Measurements from ENCODE around the gene TRPV3.

The TRPV3 gene

GRCh38 chr17:3535253-3535995 lies 22.2 kb downstream of the TRPV3 start:
- Histone ChIP-seq H3K36me3 (ENCODE audit: insufficient read depth, low read length) (no peaks in the 10 kb centered on the region), H3K9me3 (ENCODE audit: low read depth, low read length) (no peaks in the 10 kb centered on the region), H3K4me3 (peak overlapping the region; percentile 57), H3K9ac (ENCODE audit: insufficient read length) (peak overlapping the region; percentile 6), H3K27ac (no peak overlapping the region)
- no peak for DNase-seq (ENCODE audit: low read depth, low spot score)
- TF ChIP-seq EZH2 (IDR thresholded peaks at IDR 0.05) = no peak
- TF ChIP-seq FOXP2 (optimal IDR thresholded peaks at IDR 0.05; ENCODE audit: control extremely low read depth, extremely low read length, insufficient read depth) = no peak
- no peak for TF ChIP-seq POLR2AphosphoS5 (IDR thresholded peaks at IDR 0.05; ENCODE audit: borderline replicate concordance, low read depth, low read length)

DNA sequence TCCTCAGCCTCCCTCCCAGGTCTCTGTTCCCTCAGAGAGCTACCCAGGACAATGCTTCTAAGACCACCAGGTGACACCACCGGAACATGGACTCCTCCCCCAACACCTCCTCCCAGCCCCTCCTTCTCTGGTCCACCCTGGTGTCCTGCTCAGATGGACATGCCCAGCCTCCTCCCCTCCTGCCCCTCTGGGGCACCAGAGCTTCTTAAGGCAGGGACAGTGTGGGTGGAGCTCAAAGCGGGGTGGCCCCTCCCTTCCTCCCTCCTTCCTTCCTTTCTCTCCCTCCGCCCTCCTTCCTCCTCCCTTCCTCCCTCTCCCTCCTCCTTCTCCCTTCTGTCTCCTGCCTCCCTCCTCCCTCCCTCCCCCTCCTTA lies 22.7 kb downstream of the TRPV3 start:
- Histone ChIP-seq H3K9ac (ENCODE audit: insufficient read length) (no peak overlapping the region), H3K4me3 (no peak overlapping the region), H3K9me3 (ENCODE audit: low read depth, low read length) (no peaks in the 10 kb centered on the region), H3K36me3 (ENCODE audit: insufficient read depth, low read length) (no peaks in the 10 kb centered on the region), H3K27ac (no peak overlapping the region)
- TF ChIP-seq POLR2AphosphoS5 (IDR thresholded peaks at IDR 0.05; ENCODE audit: borderline replicate concordance, low read depth, low read length) = no peak
- DNase-seq (ENCODE audit: low read depth, low spot score) = no peak

- TF ChIP-seq FOXP2 (optimal IDR thresholded peaks at IDR 0.05; ENCODE audit: control extremely low read depth, extremely low read length, insufficient read depth) (no peak), EZH2 (IDR thresholded peaks at IDR 0.05) (no peak), POLR2AphosphoS5 (IDR thresholded peaks at IDR 0.05; ENCODE audit: borderline replicate concordance, low read depth, low read length) (no peak)
- H3K4me3 ChIP-seq = no peak overlapping the region
- H3K9me3 ChIP-seq (ENCODE audit: low read depth, low read length) = no peaks in the 10 kb centered on the region
- H3K9ac ChIP-seq (ENCODE audit: insufficient read length) = no peak overlapping the region
- DNase-seq (ENCODE audit: low read depth, low spot score) = no peak
- no peaks in the 10 kb centered on the region for H3K36me3 ChIP-seq (ENCODE audit: insufficient read depth, low read length)
- H3K27ac ChIP-seq = no peak overlapping the region
Observed at GRCh38 chr17:3533752-3534151, 23.9 kb downstream of the TRPV3 start.

- no peak for DNase-seq (ENCODE audit: low read depth, low spot score)
- Histone ChIP-seq H3K4me3 (no peak overlapping the region), H3K36me3 (ENCODE audit: insufficient read depth, low read length) (no peaks in the 10 kb centered on the region), H3K9me3 (ENCODE audit: low read depth, low read length) (no peaks in the 10 kb centered on the region), H3K27ac (no peak overlapping the region), H3K9ac (ENCODE audit: insufficient read length) (no peak overlapping the region)
- TF ChIP-seq POLR2AphosphoS5 (IDR thresholded peaks at IDR 0.05; ENCODE audit: borderline replicate concordance, low read depth, low read length) (no peak), EZH2 (IDR thresholded peaks at IDR 0.05) (no peak), FOXP2 (optimal IDR thresholded peaks at IDR 0.05; ENCODE audit: control extremely low read depth, extremely low read length, insufficient read depth) (no peak)
Observed at GRCh38 chr17:3532859-3533142, 24.8 kb downstream of the TRPV3 start.

DNA sequence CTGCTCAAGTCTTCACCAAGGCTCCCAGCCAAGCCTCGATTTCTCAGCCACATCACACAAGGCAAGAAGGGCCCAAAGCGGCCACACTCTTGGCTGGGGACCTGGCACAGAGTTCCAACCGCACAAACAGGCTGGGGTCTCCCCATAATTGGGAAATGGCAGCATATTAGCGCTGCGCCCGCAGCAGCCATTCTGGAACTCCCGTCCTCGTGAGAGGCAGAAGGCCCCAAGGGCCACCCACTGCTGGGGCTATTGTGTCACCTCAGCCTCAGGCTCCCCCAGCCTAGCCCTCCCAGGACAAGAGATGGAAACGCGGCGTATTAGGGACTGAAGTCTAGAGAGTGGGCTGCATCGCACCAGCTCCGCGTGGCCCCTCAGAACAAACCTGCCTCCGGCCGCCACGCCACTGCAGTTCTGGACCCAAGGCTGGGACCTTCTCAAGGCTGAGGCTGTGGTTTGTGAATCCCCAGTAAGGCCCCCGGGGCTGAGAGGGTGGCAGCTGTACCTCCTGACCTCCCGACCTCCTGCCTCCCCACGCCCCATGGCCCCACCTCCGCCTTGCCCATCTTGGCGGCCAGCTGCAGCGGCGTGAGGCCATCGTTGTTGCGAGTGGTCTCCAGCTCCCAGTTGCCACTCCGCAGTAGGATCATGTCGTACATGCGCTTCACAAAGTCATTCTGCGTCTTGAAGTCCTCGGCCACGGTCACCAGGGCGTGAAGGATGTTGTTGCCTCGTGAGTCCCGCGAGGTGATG lies 25.3 kb downstream of the TRPV3 start:
- Histone ChIP-seq H3K4me3 (no peak overlapping the region), H3K27ac (no peak overlapping the region), H3K9ac (ENCODE audit: insufficient read length) (no peak overlapping the region), H3K9me3 (ENCODE audit: low read depth, low read length) (no peaks in the 10 kb centered on the region), H3K36me3 (ENCODE audit: insufficient read depth, low read length) (no peaks in the 10 kb centered on the region)
- TF ChIP-seq FOXP2 (optimal IDR thresholded peaks at IDR 0.05; ENCODE audit: control extremely low read depth, extremely low read length, insufficient read depth) = no peak
- no peak for TF ChIP-seq POLR2AphosphoS5 (IDR thresholded peaks at IDR 0.05; ENCODE audit: borderline replicate concordance, low read depth, low read length)
- TF ChIP-seq EZH2 (IDR thresholded peaks at IDR 0.05) = no peak
- no peak for DNase-seq (ENCODE audit: low read depth, low spot score)

GRCh38 chr17:3531266-3532101 lies 26.1 kb downstream of the TRPV3 start:
- H3K9ac ChIP-seq (ENCODE audit: insufficient read length) = no peak overlapping the region
- TF ChIP-seq EZH2 (IDR thresholded peaks at IDR 0.05) (no peak), POLR2AphosphoS5 (IDR thresholded peaks at IDR 0.05; ENCODE audit: borderline replicate concordance, low read depth, low read length) (no peak)

GRCh38 chr17:3529817-3530741 lies 27.5 kb downstream of the TRPV3 start:
- Histone ChIP-seq H3K9me3 (ENCODE audit: low read depth, low read length) (no peaks in the 10 kb centered on the region), H3K36me3 (ENCODE audit: insufficient read depth, low read length) (no peaks in the 10 kb centered on the region), H3K4me3 (no peak overlapping the region), H3K27ac (no peak overlapping the region), H3K9ac (ENCODE audit: insufficient read length) (no peak overlapping the region)
- DNase-seq (ENCODE audit: low read depth, low spot score) = no peak
- TF ChIP-seq POLR2AphosphoS5 (IDR thresholded peaks at IDR 0.05; ENCODE audit: borderline replicate concordance, low read depth, low read length) (no peak), EZH2 (IDR thresholded peaks at IDR 0.05) (no peak), FOXP2 (optimal IDR thresholded peaks at IDR 0.05; ENCODE audit: control extremely low read depth, extremely low read length, insufficient read depth) (no peak)

More at GRCh38 chr17:3531266-3532101, 26.1 kb downstream of the TRPV3 start:
- Histone ChIP-seq H3K27ac (no peak overlapping the region), H3K36me3 (ENCODE audit: insufficient read depth, low read length) (no peaks in the 10 kb centered on the region), H3K9me3 (ENCODE audit: low read depth, low read length) (no peaks in the 10 kb centered on the region), H3K4me3 (no peak overlapping the region)
- no peak for DNase-seq (ENCODE audit: low read depth, low spot score)

Data from SK-N-MC (cell line).